Colonic mucosa (tissue), 4 donors: ENCODE data around the gene OTUD6A. TPM values are rescaled to one million over a fixed set of nuclear protein-coding genes. Genes with fewer than 3 reads are reported as not detected.

Source experiments
- DNase-seq: peaks from one replicate; pipeline ENCODE4 v3.0.0-alpha.2; 2020
- H3K27ac ChIP-seq: fragments of 200-600 bp; one replicate; pipeline ENCODE4 v1.8.0; 2021
- H3K27me3 ChIP-seq: fragments of 200-600 bp; one replicate; pipeline ENCODE4 v1.8.0; 2021
- H3K36me3 ChIP-seq: fragments of 200-600 bp; one replicate; pipeline ENCODE4 v1.8.0; 2021
- H3K4me1 ChIP-seq: fragments of 200-600 bp; one replicate; pipeline ENCODE4 v1.8.0; 2021; ENCODE audit warnings: mild to moderate bottlenecking
- H3K4me3 ChIP-seq: fragments of 200-600 bp; one replicate; pipeline ENCODE4 v1.8.0; 2021
- H3K9ac ChIP-seq, 2 donors: one replicate each; pipeline ENCODE4 v1.7.0; 2013; ENCODE audit warnings: control low read depth in 2 of 2, low read depth in 2 of 2, low read length in 2 of 2
- H3K9me3 ChIP-seq: fragments of 200-600 bp; one replicate; pipeline ENCODE4 v1.8.0; 2021
- CTCF ChIP-seq: fragments of 200-600 bp; IDR thresholded peaks from one replicate; pipeline ENCODE4 v1.8.0; 2022; ENCODE audit warnings: antibody characterized with exemption, mild to moderate bottlenecking
- intact Hi-C: fragments of 100-400 bp; cut with DNase I; formaldehyde crosslinking; loops from one replicate; pipeline ENCODE4 v1.14.1; 2022
- total RNA-seq, 2 donors: library from RNA; stranded (reverse); fragmentation: NEBNext Ultra II Directional in 1 of 2; extraction: Animal tissue kit (Norgen Biotek cat#: 25700) in 1 of 2; gene quantifications; one replicate each; pipeline ENCODE4 v1.2.1, GENCODE V29; 2021
- donor health status: healthy.
- donor health status: DM: no; HTN: no; CAD: no.
- donor health status: DM: no; HTN: no; CAD: no.

OTUD6A gene
- total RNA-seq = not detected

GRCh38 chrX:70062076-70062475 lies at the start of gene OTUD6A:
Gene OTUD6A, plus strand, starts transcription at chrX:70062457. Its CDS starts 68 bp downstream, at chrX:70062525.
- TF ChIP-seq CTCF = no peak
- Histone ChIP-seq H3K27me3 (no peaks in the 10 kb centered on the region), H3K9me3 (no peaks in the 10 kb centered on the region), H3K4me3 (no peak within 1 kb of the TSS), H3K9ac (no peak within 1 kb of the TSS), H3K36me3 (no peaks in the 10 kb centered on the region), H3K27ac (no peak within 1 kb of the TSS), H3K4me1 (no peaks in the 10 kb centered on the region)
- intact Hi-C loops = no loop called here
- DNase-seq = no peak

- H3K27ac ChIP-seq = no peak overlapping the region
Observed at GRCh38 chrX:70012756-70013155, 49.5 kb upstream of the OTUD6A start.

GRCh38 chrX:70013466-70014381 lies 48.5 kb upstream of the OTUD6A start:
- Histone ChIP-seq H3K9me3 (no peaks in the 10 kb centered on the region), H3K36me3 (no peaks in the 10 kb centered on the region), H3K4me3 (no peak overlapping the region), H3K27me3 (no peaks in the 10 kb centered on the region), H3K9ac (no peak overlapping the region), H3K27ac (no peak overlapping the region), H3K4me1 (no peaks in the 10 kb centered on the region)
- no peak for DNase-seq
- no peak for TF ChIP-seq CTCF
- intact Hi-C loops = no loop called here

More at GRCh38 chrX:70012756-70013155, 49.5 kb upstream of the OTUD6A start:
- intact Hi-C loops = no loop called here
- DNase-seq = no peak
- Histone ChIP-seq H3K27me3 (no peaks in the 10 kb centered on the region), H3K4me3 (no peak overlapping the region), H3K36me3 (no peaks in the 10 kb centered on the region), H3K4me1 (no peaks in the 10 kb centered on the region), H3K9ac (no peak overlapping the region), H3K9me3 (no peaks in the 10 kb centered on the region)
- no peak for TF ChIP-seq CTCF

- no peak overlapping the region for H3K27ac ChIP-seq
- no peaks in the 10 kb centered on the region for H3K27me3 ChIP-seq
- H3K4me1 ChIP-seq = no peaks in the 10 kb centered on the region
- H3K9ac ChIP-seq = no peak overlapping the region
- H3K36me3 ChIP-seq = no peaks in the 10 kb centered on the region
- intact Hi-C loops = no loop called here
- no peak for DNase-seq
- TF ChIP-seq CTCF = no peak
- H3K4me3 ChIP-seq = no peak overlapping the region
- no peaks in the 10 kb centered on the region for H3K9me3 ChIP-seq
Observed at GRCh38 chrX:70016513-70016912, 45.7 kb upstream of the OTUD6A start.

GRCh38 chrX:70022616-70023015 lies 39.6 kb upstream of the OTUD6A start:
- Histone ChIP-seq H3K4me3 (no peak overlapping the region), H3K36me3 (no peaks in the 10 kb centered on the region), H3K4me1 (no peaks in the 10 kb centered on the region), H3K9me3 (no peaks in the 10 kb centered on the region), H3K27ac (no peak overlapping the region), H3K9ac (no peak overlapping the region), H3K27me3 (no peaks in the 10 kb centered on the region)
- no peak for TF ChIP-seq CTCF
- no peak for DNase-seq
- intact Hi-C loops = no loop called here
